ENCODE measurements around the gene SWAP70. TPM values are rescaled to one million over a fixed set of nuclear protein-coding genes. Genes with fewer than 3 reads are reported as not detected.

The SWAP70 gene
- total RNA-seq, 1 experiment from 2014 or later: 8.6 TPM

Other genes starting within 250 kb of the SWAP70 start
- 21.8 and 33.9 TPM in 2 replicates for gene ZNF143, start 203.1 kb upstream of the SWAP70 start, total RNA-seq (2014; rRNA removed)
- gene WEE1, start 90.4 kb upstream of the SWAP70 start, total RNA-seq (2014; rRNA removed): 45.1 and 46.9 TPM in 2 replicates

All from PC-3 (cell line).